HG03108 (cell line): Measurements from ENCODE around the gene SPINK14.

ENCODE experiments used
- ATAC-seq: cut with Tn5 transposase; IDR thresholded peaks from one replicate; pipeline ENCODE4 v1.9.1; 2021; ENCODE audit warnings: moderate library complexity; ENCODE audit not compliant: unreplicated experiment

Gene SPINK14

GRCh38 chr5:148168246-148168645 lies at the start of gene SPINK14:
TSS of gene SPINK14 (plus strand) at chr5:148168546. CDS start at chr5:148169733, 1,187 bp downstream.
- ATAC-seq, result no peak

- no peak for ATAC-seq
Observed at GRCh38 chr5:148120317-148120716, 48.0 kb upstream of the SPINK14 start.

GRCh38 chr5:148125641-148126040 lies 42.7 kb upstream of the SPINK14 start:
- no peak for ATAC-seq

GRCh38 chr5:148135091-148136048 lies 33.0 kb upstream of the SPINK14 start:
- ATAC-seq, result no peak

GRCh38 chr5:148140846-148141245 lies 27.5 kb upstream of the SPINK14 start:
- ATAC-seq, result no peak

GRCh38 chr5:148141645-148142044 lies 26.7 kb upstream of the SPINK14 start:
- ATAC-seq, result no peak

GRCh38 chr5:148145916-148146315 lies 22.4 kb upstream of the SPINK14 start:
- ATAC-seq, result no peak

- ATAC-seq, result no peak
Observed at GRCh38 chr5:148146487-148146886, 21.9 kb upstream of the SPINK14 start.

- ATAC-seq, result no peak
Observed at GRCh38 chr5:148147415-148147814, 20.9 kb upstream of the SPINK14 start.

- no peak for ATAC-seq
Observed at GRCh38 chr5:148151872-148152271, 16.5 kb upstream of the SPINK14 start.

GRCh38 chr5:148152781-148153180 lies 15.6 kb upstream of the SPINK14 start:
- ATAC-seq, result no peak

- ATAC-seq, result no peak
Observed at GRCh38 chr5:148156609-148157008, 11.7 kb upstream of the SPINK14 start.

- no peak for ATAC-seq
Observed at GRCh38 chr5:148162038-148162437, 6.3 kb upstream of the SPINK14 start.

GRCh38 chr5:148163345-148163744 lies 5.0 kb upstream of the SPINK14 start:
- ATAC-seq, result no peak

- ATAC-seq, result no peak
Observed at GRCh38 chr5:148166550-148167283, 1.6 kb upstream of the SPINK14 start.

- no peak for ATAC-seq
Observed at GRCh38 chr5:148172377-148172776, 4.0 kb downstream of the SPINK14 start.

- no peak for ATAC-seq
Observed at GRCh38 chr5:148176480-148176879, 8.1 kb downstream of the SPINK14 start.

GRCh38 chr5:148177207-148177606 lies 8.9 kb downstream of the SPINK14 start:
- no peak for ATAC-seq

GRCh38 chr5:148179234-148179824 lies 11.0 kb downstream of the SPINK14 start:
- no peak for ATAC-seq

GRCh38 chr5:148186248-148187003 lies 18.1 kb downstream of the SPINK14 start:
- ATAC-seq, result no peak

- no peak for ATAC-seq
Observed at GRCh38 chr5:148191010-148191409, 22.7 kb downstream of the SPINK14 start.
